Lower leg skin (tissue), 4 donors: ENCODE results near the gene CAT. TPM values are rescaled to one million over a fixed set of nuclear protein-coding genes. Genes with fewer than 3 reads are reported as not detected.

Experiments used
- DNase-seq, 2 donors: peaks; one replicate each; pipeline ENCODE4 v3.0.0-alpha.2; 2019; ENCODE audit warnings: low spot score in 2 of 2
- H3K4me3 ChIP-seq: fragments of 200-600 bp; sonication (generic); 2 replicates; pipeline ENCODE4 v1.5.1; 2017; ENCODE audit warnings: mild to moderate bottlenecking, low read depth; ENCODE audit not compliant: poor library complexity, severe bottlenecking
- POLR2A ChIP-seq, 2 donors: fragments of 450-650 bp; IDR thresholded peaks; one replicate each; pipeline ENCODE4 v1.6.1; 2016 to 2017; ENCODE audit warnings: antibody characterized with exemption in 2 of 2, mild to moderate bottlenecking in 1 of 2, moderate library complexity in 1 of 2
- WGBS, 2 donors: methylation state at CpG; one replicate each; pipeline ENCODE4 v1.1.5; 2018; 5-methylcytosine and 5-hydroxymethylcytosine counted together
- intact Hi-C: fragments of 100-400 bp; cut with DNase I; formaldehyde crosslinking; loops from one replicate; pipeline ENCODE4 v1.15.0; 2023; ENCODE audit warnings: low total_unique reads
- total RNA-seq, 4 donors: library from RNA; depleted of rRNA; stranded (reverse); fragments of >200 nt; gene quantifications; one replicate each; pipeline ENCODE4 v1.1.0, GENCODE V29; 2016
- TF ChIP-seq, protein P1 (sequence below), 3 donors: fragments of 450-650 bp; IDR thresholded peaks; one replicate each; pipeline ENCODE4 v1.5.1; 2016; ENCODE audit warnings: antibody characterized with exemption in 3 of 3, mild to moderate bottlenecking in 3 of 3, moderate library complexity in 2 of 3

The CAT gene
- total RNA-seq, 4 donors from 2014 or later = 152 to 260 (median 186) TPM

DNA sequence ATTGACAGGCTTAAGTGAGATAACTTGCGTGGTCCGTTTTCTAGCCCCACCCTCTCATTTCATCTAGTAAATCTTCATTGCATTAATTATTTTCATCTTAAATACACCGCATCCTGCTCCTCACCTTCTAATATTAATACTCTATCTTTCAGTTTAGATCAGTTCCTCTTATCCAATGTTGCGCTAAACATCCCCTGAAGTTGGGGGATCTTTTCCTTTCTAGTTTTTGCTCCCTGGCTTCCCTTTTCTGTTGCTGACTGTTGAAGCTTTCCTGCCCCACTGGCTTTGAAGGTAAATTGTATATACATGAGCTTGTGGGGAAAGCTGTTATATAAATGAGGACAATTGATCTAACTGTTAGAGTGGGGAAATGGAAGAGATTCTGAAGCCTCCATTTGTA is 7.2 kb downstream of the CAT start:
- 71 to 81% methylated on average over 4 of the region's 4 CpGs for WGBS, 2 donors
- TF ChIP-seq, protein P1, sequence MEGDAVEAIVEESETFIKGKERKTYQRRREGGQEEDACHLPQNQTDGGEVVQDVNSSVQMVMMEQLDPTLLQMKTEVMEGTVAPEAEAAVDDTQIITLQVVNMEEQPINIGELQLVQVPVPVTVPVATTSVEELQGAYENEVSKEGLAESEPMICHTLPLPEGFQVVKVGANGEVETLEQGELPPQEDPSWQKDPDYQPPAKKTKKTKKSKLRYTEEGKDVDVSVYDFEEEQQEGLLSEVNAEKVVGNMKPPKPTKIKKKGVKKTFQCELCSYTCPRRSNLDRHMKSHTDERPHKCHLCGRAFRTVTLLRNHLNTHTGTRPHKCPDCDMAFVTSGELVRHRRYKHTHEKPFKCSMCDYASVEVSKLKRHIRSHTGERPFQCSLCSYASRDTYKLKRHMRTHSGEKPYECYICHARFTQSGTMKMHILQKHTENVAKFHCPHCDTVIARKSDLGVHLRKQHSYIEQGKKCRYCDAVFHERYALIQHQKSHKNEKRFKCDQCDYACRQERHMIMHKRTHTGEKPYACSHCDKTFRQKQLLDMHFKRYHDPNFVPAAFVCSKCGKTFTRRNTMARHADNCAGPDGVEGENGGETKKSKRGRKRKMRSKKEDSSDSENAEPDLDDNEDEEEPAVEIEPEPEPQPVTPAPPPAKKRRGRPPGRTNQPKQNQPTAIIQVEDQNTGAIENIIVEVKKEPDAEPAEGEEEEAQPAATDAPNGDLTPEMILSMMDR (IDR thresholded peaks at IDR 0.05) = no peak
- no peak for TF ChIP-seq POLR2A (IDR thresholded peaks at IDR 0.05)
- DNase-seq = no peak
- H3K4me3 ChIP-seq = no peak overlapping the region
- intact Hi-C loops = no loop called here

DNA sequence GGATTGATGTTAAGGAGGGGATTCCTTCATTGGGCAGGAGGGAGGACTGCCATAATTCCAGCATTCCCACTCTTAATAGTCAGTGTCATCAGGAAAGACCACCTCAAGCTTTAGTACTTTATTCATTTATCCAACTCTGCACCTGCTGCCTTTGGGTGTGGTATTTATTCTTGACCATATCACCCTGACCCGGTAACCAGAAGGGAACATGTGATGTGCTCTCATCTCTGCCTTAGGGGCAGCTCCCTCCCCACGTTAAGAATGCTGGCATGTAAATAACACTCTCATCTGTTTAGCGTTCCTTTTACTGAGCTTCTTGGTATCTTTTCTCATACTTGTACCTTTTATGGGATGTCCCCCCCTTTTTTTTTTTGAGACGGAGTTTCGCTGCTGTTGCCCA is 7.7 kb downstream of the CAT start:
- DNase-seq = no peak
- intact Hi-C loops = no loop called here
- H3K4me3 ChIP-seq = no peak overlapping the region
- TF ChIP-seq, protein P1 (IDR thresholded peaks at IDR 0.05) = no peak
- no peak for TF ChIP-seq POLR2A (IDR thresholded peaks at IDR 0.05)
- WGBS, 2 donors = 72 to 84% methylated on average over 5 of the region's 5 CpGs

DNA sequence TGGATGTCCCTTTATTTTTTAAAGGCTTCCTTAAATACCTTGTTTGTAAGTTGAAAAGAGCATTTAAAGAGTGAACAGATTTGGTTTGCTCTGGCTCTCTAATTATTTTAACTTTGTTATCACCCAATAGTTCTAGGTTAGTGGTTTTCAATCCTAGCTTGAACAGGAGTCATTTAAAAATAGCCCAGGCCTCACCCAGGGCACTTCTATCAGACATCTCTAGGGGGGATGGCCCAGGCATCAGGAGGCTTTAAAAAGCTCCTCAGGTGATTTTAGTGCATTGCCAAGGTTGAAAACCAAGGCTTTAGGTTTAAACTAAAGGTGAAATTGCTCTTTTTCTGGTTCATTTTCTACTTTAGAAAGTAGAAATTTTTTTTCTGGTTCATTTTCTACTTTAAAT is 8.3 kb downstream of the CAT start:
- TF ChIP-seq, protein P1 (IDR thresholded peaks at IDR 0.05) = no peak
- no peak for TF ChIP-seq POLR2A (IDR thresholded peaks at IDR 0.05)
- DNase-seq = no peak
- intact Hi-C loops = no loop called here
- H3K4me3 ChIP-seq = no peak overlapping the region

DNA sequence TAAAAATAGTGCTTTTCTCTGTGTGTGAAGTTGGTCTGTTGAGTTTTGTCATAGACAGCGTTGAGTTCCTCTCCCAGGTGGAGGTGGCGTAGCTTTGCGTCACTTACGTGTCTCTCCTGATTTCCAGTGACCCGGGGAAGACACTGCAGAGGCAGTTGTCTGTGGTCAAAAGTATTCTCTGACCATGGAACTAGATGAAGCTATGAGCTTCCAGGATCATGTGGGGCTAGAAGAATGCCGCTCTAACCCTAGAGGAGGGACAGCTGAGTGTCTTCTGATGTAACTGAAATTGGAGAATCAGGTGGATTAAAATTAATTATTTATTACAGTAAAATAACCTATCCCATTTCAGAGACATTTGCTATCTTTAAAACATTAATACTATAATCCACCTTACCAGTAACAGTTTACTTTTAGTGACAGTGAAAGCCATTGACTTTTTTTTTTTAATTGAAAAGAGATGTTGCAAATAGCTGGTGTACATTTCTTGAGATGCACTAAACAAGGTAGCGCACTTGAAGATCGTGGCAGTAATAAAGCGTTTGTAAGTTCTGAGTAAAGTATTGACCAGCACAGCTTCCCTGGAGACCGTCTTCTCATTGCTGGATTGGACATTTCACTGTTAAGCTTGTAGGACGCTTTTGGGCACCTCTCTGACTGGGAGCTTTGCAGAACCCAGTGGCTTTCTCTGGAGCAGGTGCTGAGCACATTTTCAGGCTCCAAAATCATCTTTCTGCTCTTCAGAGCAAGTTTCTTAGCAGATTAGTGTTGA is 9.7 kb downstream of the CAT start:
- intact Hi-C loops = no loop called here
- no peak for TF ChIP-seq POLR2A (IDR thresholded peaks at IDR 0.05)
- TF ChIP-seq, protein P1 (IDR thresholded peaks at IDR 0.05) = no peak
- 92 to 97% methylated on average over 11 of the region's 11 CpGs for WGBS, 2 donors
- no peak overlapping the region for H3K4me3 ChIP-seq
- no peak for DNase-seq

DNA sequence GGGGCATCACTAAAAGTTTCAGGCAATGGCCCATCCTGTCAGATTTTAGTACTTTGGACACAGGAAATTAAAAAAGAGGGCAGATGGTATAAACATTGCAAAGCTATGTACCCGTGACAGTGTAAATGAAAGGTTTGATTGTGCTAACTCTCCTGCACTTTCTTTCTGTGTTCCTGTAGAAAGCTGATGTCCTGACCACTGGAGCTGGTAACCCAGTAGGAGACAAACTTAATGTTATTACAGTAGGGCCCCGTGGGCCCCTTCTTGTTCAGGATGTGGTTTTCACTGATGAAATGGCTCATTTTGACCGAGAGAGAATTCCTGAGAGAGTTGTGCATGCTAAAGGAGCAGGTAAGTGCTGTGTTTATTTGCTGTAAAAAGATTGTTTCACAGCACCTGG is 10.3 kb downstream of the CAT start:
- 76 to 78% methylated on average over 3 of the region's 3 CpGs for WGBS, 2 donors

More for the DNA sequence above, 10.3 kb downstream of the CAT start:
- TF ChIP-seq, protein P1 (IDR thresholded peaks at IDR 0.05) = no peak
- no peak for TF ChIP-seq POLR2A (IDR thresholded peaks at IDR 0.05)
- DNase-seq = no peak
- intact Hi-C loops = no loop called here
- H3K4me3 ChIP-seq = no peak overlapping the region
